AG10803 (cell line): ENCODE data around the gene ANO6.
"Not testable (repeated sequence)": the region's sequence is repeated elsewhere in the genome, so short reads cannot be mapped to it uniquely, and the experiment has no call there.

Experiments
- DNase-seq: peaks from one replicate; pipeline ENCODE4 v3.0.0; 2010; ENCODE audit warnings: low read depth
- H3K4me3 ChIP-seq: 2 replicates; pipeline ENCODE4 v1.5.1; 2011; ENCODE audit warnings: mild to moderate bottlenecking, low read length, control low read depth
- TF ChIP-seq, protein P1 (sequence below): conservative IDR thresholded peaks from 2 replicates; pipeline ENCODE4 v1.5.1; 2011; ENCODE audit warnings: mild to moderate bottlenecking, low read length, control low read depth, inconsistent platforms

Gene ANO6, protein sequence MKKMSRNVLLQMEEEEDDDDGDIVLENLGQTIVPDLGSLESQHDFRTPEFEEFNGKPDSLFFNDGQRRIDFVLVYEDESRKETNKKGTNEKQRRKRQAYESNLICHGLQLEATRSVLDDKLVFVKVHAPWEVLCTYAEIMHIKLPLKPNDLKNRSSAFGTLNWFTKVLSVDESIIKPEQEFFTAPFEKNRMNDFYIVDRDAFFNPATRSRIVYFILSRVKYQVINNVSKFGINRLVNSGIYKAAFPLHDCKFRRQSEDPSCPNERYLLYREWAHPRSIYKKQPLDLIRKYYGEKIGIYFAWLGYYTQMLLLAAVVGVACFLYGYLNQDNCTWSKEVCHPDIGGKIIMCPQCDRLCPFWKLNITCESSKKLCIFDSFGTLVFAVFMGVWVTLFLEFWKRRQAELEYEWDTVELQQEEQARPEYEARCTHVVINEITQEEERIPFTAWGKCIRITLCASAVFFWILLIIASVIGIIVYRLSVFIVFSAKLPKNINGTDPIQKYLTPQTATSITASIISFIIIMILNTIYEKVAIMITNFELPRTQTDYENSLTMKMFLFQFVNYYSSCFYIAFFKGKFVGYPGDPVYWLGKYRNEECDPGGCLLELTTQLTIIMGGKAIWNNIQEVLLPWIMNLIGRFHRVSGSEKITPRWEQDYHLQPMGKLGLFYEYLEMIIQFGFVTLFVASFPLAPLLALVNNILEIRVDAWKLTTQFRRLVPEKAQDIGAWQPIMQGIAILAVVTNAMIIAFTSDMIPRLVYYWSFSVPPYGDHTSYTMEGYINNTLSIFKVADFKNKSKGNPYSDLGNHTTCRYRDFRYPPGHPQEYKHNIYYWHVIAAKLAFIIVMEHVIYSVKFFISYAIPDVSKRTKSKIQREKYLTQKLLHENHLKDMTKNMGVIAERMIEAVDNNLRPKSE

GRCh38 chr12:45215419-45216229 lies at the start of gene ANO6:
Gene ANO6 (plus strand): TSS chr12:45216095. CDS start chr12:45216322, 227 bp downstream.
- H3K4me3 ChIP-seq: peak within 1 kb of the TSS; percentile 86
- peak; percentile 86 for DNase-seq
- TF ChIP-seq, protein P1, sequence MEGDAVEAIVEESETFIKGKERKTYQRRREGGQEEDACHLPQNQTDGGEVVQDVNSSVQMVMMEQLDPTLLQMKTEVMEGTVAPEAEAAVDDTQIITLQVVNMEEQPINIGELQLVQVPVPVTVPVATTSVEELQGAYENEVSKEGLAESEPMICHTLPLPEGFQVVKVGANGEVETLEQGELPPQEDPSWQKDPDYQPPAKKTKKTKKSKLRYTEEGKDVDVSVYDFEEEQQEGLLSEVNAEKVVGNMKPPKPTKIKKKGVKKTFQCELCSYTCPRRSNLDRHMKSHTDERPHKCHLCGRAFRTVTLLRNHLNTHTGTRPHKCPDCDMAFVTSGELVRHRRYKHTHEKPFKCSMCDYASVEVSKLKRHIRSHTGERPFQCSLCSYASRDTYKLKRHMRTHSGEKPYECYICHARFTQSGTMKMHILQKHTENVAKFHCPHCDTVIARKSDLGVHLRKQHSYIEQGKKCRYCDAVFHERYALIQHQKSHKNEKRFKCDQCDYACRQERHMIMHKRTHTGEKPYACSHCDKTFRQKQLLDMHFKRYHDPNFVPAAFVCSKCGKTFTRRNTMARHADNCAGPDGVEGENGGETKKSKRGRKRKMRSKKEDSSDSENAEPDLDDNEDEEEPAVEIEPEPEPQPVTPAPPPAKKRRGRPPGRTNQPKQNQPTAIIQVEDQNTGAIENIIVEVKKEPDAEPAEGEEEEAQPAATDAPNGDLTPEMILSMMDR: peak; percentile 35

DNA sequence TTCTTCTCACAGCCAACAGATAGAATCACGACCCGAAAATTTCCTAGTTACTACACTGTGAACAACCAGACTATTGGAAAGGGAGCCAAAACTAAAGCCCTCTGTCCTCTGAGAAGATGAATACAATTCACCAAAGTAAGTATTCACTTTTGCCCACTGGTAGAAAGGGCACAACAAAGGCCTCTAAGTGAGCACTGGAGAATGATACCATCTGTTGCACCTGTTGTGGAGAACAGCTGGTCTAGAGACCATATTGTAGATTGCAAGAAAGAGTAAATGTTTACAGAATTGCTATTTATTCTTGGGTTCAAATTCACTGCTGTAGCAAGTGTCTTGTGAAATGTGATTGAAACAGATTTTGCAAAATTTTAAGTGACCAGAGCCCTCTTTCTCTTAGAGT lies 46.9 kb upstream of the ANO6 start:
- TF ChIP-seq, protein P1: no peak
- no peak for DNase-seq
- no peak overlapping the region for H3K4me3 ChIP-seq

GRCh38 chr12:45170456-45171042 lies 45.3 kb upstream of the ANO6 start:
- DNase-seq: peak; percentile 75
- TF ChIP-seq, protein P1: peak; percentile 98
- no peak overlapping the region for H3K4me3 ChIP-seq

DNA sequence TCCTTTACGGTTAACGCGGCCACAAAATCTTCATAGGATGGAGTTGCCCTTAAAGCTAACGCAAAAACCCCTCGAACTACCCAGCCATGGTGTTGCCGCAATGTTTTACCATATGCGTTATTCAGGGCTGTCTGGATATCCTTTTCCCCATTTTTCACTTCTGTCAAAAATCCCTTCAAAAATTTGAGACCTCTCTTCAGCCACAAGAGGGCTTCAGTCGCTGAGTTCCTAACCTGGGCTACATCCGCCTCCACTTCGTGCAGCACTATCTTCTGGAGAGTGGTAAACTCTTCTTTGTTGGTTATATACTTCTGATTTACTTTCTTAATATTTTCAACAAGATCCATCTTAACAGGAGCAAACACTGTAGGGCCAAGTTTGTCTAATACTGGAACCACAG lies 42.6 kb upstream of the ANO6 start:
- not testable (repeated sequence) for H3K4me3 ChIP-seq, DNase-seq

- no peak overlapping the region for H3K4me3 ChIP-seq
- DNase-seq: no peak
- TF ChIP-seq, protein P1: no peak
Observed at GRCh38 chr12:45174595-45174994, 41.3 kb upstream of the ANO6 start.

- TF ChIP-seq, protein P1: no peak
- no peak for DNase-seq
- no peak overlapping the region for H3K4me3 ChIP-seq
Observed at GRCh38 chr12:45178771-45179170, 37.1 kb upstream of the ANO6 start.
